KG1 (cell line): ENCODE results near the gene DDX46.
"Not testable (repeated sequence)": the region's sequence is repeated elsewhere in the genome, so short reads cannot be mapped to it uniquely, and the experiment has no call there.

Experiments used
- DNase-seq: peaks from one replicate; lab custom pipeline; 2025; lab: John Stamatoyannopoulos, UW

The DDX46 gene

GRCh38 chr5:134784946-134785620, 26.5 kb downstream of the DDX46 start:
- DNase-seq = no peak

- no peak for DNase-seq
These were observed 29.1 kb downstream of the DDX46 start for GRCh38 chr5:134787692-134788091.

GRCh38 chr5:134791580-134791979, 33.0 kb downstream of the DDX46 start:
- no peak for DNase-seq

GRCh38 chr5:134792286-134792685, 33.7 kb downstream of the DDX46 start:
- no peak for DNase-seq

GRCh38 chr5:134793111-134793510, 34.5 kb downstream of the DDX46 start:
- no peak for DNase-seq

GRCh38 chr5:134794082-134794481, 35.5 kb downstream of the DDX46 start:
- no peak for DNase-seq

- DNase-seq = no peak
These were observed 36.2 kb downstream of the DDX46 start for GRCh38 chr5:134794819-134795218.

GRCh38 chr5:134798468-134798867, 39.9 kb downstream of the DDX46 start:
- DNase-seq = no peak

- no peak for DNase-seq
These were observed 45.2 kb downstream of the DDX46 start for GRCh38 chr5:134803821-134804220.

GRCh38 chr5:134813407-134813806, 54.8 kb downstream of the DDX46 start:
- DNase-seq = no peak

GRCh38 chr5:134813827-134814226, 55.2 kb downstream of the DDX46 start:
- DNase-seq = no peak

GRCh38 chr5:134817006-134817405, 58.4 kb downstream of the DDX46 start:
- DNase-seq = no peak

GRCh38 chr5:134818776-134819175, 60.2 kb downstream of the DDX46 start:
- no peak for DNase-seq

GRCh38 chr5:134819407-134819963, 60.9 kb downstream of the DDX46 start:
- no peak for DNase-seq

- no peak for DNase-seq
These were observed 63.3 kb downstream of the DDX46 start for GRCh38 chr5:134821841-134822240.

GRCh38 chr5:134824681-134825080, 66.1 kb downstream of the DDX46 start:
- DNase-seq = no peak

GRCh38 chr5:134825212-134825611, 66.6 kb downstream of the DDX46 start:
- no peak for DNase-seq

- DNase-seq = no peak
These were observed 74.9 kb downstream of the DDX46 start for GRCh38 chr5:134833340-134834032.

- no peak for DNase-seq
These were observed 77.0 kb downstream of the DDX46 start for GRCh38 chr5:134835623-134836022.

GRCh38 chr5:134837530-134838181, 79.1 kb downstream of the DDX46 start:
- no peak for DNase-seq

GRCh38 chr5:134838361-134838760, 79.8 kb downstream of the DDX46 start:
- not testable (repeated sequence) for DNase-seq

GRCh38 chr5:134840811-134841210, 82.2 kb downstream of the DDX46 start:
- no peak for DNase-seq

GRCh38 chr5:134844252-134844651, 85.7 kb downstream of the DDX46 start:
- no peak for DNase-seq
